Measurements from ENCODE around the gene IL10RB. TPM values are rescaled to one million over a fixed set of nuclear protein-coding genes. Genes with fewer than 3 reads are reported as not detected.
"Not testable (repeated sequence)": the region's sequence is repeated elsewhere in the genome, so short reads cannot be mapped to it uniquely, and the experiment has no call there.

Gene IL10RB
- polyA plus RNA-seq (ENCODE audit: insufficient read depth in 1 of 5, insufficient read length in 5 of 5, low replicate concordance in 1 of 5), result 10 to 100 TPM; 24.0 to 30.2 (median 29.8) TPM
- long read RNA-seq, donor 1, transcript IL10RB-201 (7 exons, 1,963 nt), result major isoform, 15 of 15 reads
- long read RNA-seq, donor 1, partial matches to known transcripts, result 0 of 15 reads
- long read RNA-seq, donor 1, other reads (novel, unspliced or antisense), result 0 of 15 reads
- long read RNA-seq, donor 2, transcript IL10RB-201 (7 exons, 1,963 nt), result major isoform, 9 of 9 reads
- long read RNA-seq, donor 2, partial matches to known transcripts, result 0 of 9 reads
- long read RNA-seq, donor 2, other reads (novel, unspliced or antisense), result 0 of 9 reads
- long read RNA-seq, donor 3, transcript IL10RB-201 (7 exons, 1,963 nt), result major isoform, 16 of 16 reads
- long read RNA-seq, donor 3, partial matches to known transcripts, result 0 of 16 reads
- long read RNA-seq, donor 3, other reads (novel, unspliced or antisense), result 0 of 16 reads
- long read RNA-seq, donor 4, transcript IL10RB-201 (7 exons, 1,963 nt), result major isoform, 8 of 9 reads
- long read RNA-seq, donor 4, partial matches to known transcripts, result 0 of 9 reads
- long read RNA-seq, donor 4, other reads (novel, unspliced or antisense), result 0 of 9 reads
- long read RNA-seq, donor 5, transcript IL10RB-201 (7 exons, 1,963 nt), result major isoform, 20 of 25 reads
- long read RNA-seq, donor 5, partial matches to known transcripts, result 5 of 25 reads
- long read RNA-seq, donor 5, other reads (novel, unspliced or antisense), result 0 of 25 reads
- long read RNA-seq, donor 6, transcript IL10RB-201 (7 exons, 1,963 nt), result major isoform, 19 of 19 reads
- long read RNA-seq, donor 6, partial matches to known transcripts, result 0 of 19 reads
- long read RNA-seq, donor 6, other reads (novel, unspliced or antisense), result 0 of 19 reads
- long read RNA-seq, donor 7, partial matches to known transcripts, result 0 of 5 reads
- long read RNA-seq, donor 7, other reads (novel, unspliced or antisense), result 0 of 5 reads
- long read RNA-seq, donor 8, transcript IL10RB-201 (7 exons, 1,963 nt), result major isoform, 10 of 10 reads
- long read RNA-seq, donor 8, partial matches to known transcripts, result 0 of 10 reads
- long read RNA-seq, donor 8, other reads (novel, unspliced or antisense), result 0 of 10 reads

DNA sequence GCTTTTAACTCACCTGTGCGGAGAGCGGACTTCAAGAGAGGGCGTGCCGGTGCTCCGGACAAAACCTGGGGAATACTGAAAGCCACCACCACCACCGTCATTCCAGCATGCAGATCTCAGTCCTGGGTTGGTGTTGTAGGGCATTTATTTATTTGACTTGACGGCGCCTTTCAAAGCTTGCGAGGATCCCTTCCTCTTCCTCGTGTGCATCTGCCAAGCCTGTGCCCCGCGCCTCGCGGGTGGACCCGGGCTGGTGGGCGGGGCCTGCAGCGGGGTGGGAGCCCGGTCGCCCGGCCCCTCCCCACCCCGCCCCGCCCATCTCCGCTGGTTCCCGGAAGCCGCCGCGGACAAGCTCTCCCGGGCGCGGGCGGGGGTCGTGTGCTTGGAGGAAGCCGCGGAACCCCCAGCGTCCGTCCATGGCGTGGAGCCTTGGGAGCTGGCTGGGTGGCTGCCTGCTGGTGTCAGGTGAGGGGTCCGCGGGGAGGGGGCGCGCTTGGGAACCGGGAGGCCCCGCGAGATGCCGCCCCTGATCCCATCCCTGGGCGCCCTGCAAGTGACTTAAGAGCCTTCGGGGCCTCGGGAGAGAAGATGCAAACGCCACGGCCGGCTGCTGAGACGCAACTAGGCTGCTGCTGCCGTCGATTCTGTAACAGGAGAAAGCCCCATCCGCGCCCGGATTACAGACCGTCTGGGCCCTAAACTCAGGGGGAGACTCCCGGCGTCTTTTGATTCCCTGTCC, at the start of gene IL10RB:
Gene IL10RB (plus strand): TSS at position 318 of the 739 bp plus-strand sequence. CDS start 99 bp downstream, at position 417.
- peak; percentile 76 to 79 for DNase-seq

DNA sequence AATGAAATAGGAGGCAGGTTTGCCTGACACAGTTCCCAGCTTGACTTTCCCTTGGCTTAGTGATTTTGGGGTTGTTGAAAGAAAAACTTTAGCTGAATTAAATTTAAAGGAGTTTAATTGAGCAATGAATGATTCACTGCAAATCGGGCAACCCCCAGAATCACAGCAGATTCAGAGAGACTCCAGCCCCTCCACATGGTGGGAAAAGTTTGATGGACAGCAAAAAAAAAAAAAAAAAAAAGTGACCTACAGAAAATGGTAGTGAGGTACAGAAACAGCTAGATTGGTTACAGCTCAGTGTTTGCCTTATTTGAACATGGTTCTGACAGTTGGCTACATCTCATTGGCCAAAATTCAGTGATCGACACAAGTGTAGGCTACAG, 49.0 kb upstream of the IL10RB start:
- DNase-seq, result no peak

DNA sequence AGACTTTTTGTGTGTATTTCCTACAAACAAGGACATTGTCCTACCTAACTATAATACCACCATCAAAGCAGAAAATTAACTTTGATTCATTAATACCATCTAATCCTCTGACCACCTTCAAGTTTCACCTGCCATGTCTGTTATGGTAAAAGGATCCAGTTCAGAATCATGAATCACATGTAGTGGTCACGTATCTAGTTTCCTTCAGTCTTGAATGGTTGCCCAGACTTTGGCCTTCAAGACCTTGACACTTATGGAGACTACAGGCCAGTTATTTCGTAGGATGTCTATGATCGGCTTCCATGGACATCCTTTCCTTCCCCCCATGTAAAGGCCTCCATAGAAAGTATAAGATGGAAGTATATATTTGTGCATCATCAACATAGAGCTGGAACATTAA, 46.9 kb upstream of the IL10RB start:
- DNase-seq, result no peak

DNA sequence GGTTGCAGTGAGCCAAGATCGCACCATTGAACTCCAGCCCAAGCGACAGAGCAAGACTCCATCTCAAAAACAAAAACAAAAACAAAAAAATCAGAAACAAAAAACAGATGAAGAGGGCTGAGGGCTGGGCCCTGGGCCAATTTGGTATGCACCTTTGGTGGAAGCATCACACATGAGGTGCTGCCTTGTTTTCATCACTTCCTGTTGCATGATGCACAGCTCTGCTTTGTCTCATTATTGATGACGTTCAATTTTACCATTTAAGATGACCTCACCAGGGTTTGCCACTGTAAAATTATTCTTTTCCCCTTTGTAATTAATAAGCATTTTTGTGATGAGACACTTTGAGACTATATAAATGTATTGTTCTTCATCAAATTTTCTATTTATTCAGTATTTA, 46.2 kb upstream of the IL10RB start:
- no peak for DNase-seq

DNA sequence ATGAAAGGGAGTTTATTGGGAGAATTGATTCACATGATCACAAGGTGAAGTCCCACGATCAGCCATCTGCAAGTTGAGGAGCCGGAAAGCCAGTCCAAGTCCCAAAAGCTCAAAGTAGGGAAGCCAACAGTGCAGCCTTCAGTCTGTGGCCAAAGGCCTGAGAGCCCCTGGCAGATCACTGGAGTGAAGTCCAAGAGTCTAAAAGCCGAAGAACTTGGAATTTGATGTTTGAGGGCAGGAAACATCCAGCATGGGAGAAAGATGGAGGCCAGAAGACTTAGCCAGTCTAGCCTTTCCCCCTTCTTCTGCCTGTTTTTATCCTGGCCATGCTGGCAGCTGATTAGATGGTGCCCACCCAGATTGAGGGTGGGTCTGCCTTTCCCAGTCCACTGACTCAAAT, 40.8 kb upstream of the IL10RB start:
- DNase-seq, result not testable (repeated sequence)

DNA sequence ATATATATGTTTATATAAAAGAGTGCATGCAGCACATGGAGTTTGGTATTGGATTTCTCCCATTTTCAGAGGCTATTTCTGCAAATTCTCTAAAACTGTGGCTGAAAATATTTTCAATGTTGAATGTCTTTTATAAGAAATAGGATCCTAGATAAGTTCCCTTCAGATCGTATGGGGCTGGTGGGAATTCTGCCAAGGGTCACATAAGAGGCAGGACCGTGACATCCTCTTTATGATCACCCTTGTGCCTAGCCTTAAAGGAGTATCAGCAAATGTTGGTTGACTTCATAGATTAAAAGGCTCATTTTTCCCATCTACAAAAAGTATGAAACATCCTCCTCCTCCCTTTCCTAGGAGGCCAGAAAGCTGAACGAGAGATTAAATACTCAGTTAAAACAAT, 37.7 kb upstream of the IL10RB start:
- DNase-seq, result no peak

DNA sequence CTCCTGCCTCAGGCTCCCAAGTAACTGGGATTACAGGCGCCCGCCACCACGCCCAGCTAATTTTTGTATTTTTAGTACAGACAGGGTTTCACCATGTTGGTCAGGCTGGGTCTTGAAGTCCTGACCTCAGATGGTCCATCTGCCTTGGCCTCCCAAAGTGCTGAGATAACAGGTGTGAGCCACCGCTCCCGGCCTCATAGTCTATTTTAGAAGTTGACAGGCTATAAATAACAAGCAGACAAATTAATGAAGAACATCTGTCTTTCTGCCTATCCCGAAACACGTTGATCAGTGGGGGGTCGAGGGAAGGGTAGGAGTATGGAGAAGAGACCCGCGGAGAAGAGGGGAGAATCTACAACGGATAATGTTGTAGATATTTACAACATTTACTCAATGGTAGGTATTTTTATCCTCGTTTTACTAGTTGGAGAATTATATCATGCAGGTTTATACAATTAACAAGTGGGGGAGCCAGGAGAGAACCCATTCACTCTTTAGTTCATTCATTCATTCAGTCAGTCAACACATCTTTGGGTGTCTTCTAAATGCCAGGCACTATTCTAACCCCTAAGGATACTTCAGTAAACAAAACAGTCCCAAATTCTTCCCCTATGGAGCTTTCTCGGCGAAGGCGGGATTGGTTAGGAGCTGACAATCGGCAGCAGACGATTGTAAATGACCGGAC, 36.9 kb upstream of the IL10RB start:
- DNase-seq, result no peak

DNA sequence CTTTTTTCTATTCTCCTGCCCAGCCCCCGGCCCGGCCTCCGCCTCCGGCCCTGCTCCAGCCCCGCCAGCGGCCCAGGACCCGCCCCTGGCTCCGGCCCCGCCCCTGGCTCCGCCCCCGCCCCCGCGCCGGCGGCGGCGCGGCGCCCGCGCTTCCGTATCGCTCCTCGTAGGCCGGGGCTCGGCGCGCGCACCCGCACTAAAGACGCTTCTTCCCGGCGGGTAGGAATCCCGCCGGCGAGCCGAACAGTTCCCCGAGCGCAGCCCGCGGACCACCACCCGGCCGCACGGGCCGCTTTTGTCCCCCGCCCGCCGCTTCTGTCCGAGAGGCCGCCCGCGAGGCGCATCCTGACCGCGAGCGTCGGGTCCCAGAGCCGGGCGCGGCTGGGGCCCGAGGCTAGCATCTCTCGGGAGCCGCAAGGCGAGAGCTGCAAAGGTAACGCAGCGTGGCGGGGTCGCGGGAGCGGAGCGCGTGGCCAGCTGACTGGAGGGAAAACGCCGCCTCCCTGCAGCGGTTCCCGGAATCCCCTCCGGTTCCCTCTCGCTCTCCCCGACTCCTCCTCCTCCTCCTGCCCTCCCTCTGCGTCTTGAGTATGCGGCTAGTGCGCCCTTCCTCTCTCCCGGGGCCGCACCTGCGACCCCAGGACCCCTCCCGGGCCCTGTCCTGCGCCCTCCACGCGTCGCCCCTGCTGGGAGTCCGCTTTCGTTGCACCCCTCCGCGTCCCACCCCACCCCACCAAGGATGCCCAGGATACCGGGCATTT, 36.2 kb upstream of the IL10RB start, which contains the start of gene IFNAR2:
Gene IFNAR2 (plus strand): TSS at position 155 of the 761 bp plus-strand sequence. CDS start 11,985 bp downstream, outside the sequence.
- peak; percentile 59 to 60 for DNase-seq

DNA sequence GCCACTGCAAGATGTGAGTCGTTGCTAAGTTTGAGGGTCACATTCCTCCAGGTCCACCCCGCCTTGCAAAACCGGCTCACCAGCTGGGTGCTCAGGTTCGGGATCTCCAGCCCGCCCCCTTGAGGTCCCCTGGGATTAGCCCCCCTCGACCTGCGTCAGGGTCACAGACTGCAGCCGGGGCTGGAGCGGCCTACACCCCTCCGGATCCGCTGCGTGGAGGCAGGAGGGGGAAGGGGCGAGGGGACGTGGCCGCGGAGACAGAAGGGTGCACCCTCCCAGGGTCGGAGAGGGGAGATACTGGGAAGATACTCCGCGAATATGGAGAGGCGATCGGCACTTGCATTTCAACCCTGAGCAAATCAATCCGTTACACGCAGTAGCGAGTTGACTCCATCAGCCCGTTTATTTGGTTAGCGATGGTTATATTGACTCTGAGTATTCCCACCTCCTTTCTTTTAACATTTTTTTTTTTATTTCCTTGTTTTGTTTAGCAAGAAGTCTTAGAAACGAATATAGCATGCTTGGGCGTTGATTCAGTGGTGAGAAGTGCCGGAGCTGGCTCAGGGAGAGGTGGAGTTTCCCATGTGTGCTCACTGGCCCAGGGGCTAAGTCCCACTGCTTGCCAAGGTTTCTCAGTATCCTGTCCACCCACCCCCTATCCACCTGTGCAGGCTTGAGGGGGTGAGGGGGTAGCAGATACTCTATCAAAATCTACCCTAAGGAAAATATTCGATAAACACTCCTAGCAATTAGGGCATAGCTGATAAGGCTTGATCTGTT, 35.4 kb upstream of the IL10RB start:
- DNase-seq, result peak in 1 of 2 donors; percentile 24

DNA sequence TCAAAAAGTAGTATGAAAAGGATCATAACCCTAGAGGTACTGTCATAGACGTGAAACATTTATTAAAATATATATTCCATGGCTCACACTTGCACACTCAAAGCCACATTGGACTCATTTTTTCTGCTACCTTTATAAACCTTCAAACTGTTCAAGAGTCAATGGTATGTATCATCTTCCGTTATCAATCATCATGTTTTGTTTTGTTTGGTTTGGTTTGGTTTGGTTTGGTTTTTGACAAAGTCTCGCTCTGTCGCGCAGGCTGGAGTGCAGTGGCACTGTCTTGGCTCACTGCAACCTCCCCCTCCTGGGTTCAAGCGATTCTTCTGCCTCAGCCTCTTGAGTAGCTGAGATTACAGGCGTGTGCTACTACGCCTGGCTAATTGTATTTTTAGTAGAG, 34.6 kb upstream of the IL10RB start:
- DNase-seq, result no peak

DNA sequence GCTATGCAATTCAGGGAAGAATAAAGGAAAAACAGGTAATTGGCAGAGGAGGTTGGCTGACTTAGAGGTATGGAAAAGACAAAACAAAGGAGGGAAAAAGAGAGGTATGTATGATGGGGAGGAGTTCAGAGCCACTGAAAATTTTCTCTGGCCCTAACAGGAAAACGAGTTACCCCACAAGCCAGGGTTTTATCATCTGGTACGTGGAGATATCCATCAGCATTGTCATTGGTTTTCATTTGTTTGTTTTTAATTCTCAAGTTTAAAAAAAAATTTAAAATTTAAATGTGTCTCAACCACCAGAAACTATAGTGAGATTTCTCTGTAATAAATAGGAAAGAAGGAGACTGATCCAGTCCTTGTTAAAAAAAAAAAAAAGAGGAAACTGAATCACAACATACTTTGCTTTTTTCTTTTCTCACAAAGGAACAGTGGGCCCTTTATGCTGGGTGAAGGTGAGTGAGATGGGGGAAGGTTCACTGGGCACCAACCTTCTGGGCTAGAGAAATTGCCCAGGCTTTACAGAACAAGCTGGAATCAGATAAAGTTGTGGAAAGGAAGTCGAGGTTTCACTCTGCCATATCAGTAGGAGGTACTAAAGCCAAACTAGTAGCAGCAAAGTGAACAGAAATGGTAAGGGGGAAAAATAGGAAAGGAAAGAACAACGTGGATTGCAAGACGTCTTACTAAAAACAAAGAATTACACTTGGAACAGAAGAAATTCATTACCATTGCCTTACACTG, 33.7 kb upstream of the IL10RB start:
- DNase-seq, result no peak

DNA sequence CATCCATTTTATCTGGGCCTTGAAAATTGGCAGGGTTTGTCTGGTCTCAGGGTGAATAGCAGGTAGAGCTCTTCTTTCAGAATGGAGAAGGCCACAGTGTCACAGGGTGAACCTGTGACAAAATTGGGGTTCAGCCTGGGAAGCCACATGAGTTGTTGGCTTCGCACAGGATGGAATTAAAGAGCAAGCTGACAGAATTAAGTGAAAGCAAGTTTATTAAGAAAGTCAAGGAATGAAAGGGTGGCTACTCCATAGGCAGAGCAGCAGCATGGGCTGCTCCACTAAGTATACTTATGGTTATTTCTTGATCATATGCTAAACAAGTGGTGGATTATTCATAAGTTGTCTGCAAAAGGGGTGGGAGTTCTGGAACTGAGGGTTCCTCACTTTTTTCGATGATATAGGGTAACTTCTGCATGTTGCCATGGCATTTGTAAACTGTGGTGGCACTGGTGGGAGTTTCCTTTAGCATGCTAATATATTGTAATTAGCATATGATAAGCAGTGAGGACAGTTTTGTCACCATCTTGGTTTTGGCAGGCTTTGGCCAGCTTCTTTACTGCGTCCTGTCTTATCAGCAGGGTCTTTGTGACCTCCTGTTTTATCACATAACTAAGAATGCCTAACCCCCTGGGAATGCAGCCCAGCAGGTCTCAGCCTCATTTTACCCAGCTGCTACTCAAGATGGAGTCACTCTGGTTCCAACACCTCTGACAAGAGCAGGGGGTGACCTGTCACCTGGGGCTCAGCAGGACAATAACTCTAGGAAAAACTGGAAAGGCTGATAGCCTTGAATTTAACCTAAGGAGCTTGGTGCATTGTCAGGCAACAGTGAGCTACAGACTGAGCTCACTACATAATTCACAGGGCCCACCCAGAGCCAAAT, 31.3 kb upstream of the IL10RB start:
- no peak for DNase-seq

DNA sequence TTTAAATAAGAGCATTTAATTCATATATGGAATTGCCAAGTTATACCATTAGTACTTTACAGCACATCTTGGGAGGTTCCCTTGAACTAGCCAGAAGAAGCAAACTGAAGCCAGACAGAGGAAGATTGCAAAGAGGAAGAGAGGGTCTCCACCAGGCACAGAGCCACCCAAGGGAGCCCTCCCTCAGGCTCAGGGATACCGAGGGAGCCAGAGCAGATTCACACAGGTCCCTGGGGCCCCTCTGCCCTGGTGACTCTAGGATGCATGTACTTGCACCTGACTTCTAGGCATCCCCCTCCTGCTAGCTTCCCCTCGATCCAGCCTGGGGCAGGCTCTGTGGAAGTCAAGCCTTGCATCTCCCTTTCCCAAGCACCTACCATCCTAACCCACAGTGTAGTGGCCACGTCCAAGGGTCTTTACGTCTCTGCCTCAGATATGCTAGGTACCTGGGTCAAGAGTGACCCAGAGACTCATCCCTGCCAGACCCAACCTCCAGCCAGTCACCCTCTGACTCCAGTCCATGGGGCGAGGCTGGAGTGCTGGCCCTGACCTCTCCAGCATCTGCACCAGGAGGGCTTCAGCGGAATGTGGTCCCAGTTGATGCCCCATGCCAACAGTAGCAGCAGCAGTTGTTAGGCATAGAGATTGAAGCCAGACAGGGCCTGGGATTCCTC, 30.0 kb upstream of the IL10RB start:
- DNase-seq, result no peak

DNA sequence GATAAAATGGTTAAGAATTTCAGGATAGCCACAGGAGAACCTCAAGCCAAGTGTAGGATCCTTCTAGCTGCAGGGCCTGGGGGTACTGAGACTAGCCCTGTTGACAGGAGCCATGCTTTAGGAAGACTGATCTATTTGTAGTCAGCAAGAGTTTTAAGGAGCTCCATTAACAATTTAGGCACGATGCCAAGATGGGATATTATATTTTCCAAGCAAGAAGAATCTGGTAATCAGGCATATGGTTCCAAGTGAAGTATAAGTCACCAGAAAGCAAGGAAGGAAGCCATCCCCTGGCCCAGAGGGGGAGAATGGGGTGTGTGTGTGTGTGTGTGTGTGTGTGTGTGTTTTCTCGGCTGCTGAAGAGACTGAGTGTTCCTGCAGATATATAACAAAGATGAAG, 29.4 kb upstream of the IL10RB start:
- no peak for DNase-seq

DNA sequence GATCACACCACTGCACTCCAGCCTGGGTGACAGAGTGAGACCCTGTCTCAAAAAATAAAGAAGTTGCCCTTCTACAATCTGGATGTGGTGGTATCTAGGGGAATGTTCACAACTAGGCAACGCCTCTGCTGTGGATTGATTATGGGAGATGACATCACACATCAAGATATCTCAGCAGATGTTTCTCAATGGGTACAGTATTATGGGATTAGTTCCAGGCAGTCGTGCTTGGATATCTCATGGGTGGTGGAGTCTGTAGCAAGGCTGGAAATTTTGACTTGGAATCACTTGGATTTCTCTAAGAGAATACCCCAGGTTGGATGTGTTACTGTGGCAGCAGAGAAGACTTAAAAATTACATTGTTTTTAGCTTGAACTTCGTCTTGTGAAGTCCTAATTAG, 28.7 kb upstream of the IL10RB start:
- no peak for DNase-seq

DNA sequence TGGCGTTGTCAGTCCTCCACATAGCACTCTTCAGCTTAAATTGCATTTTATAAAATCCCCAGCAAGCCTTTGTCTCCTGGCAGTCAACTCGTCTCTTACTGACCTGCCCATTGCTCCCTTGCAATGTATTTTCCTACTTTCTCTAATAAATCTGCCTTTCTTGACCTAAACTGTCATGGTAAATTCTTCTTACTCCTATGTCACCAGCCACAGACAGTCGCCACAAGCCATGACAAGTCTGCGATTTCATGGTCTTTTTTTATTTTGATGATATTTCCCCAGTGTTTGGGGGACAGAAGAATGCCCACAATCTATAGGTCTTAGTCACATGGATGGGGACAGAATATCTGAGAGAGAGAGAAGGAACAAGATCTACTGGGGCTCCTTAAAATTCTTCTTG, 28.0 kb upstream of the IL10RB start:
- DNase-seq, result no peak
